ENCODE measurements around the gene KCNE3. TPM values are rescaled to one million over a fixed set of nuclear protein-coding genes. Genes with fewer than 3 reads are reported as not detected.

KCNE3 gene
- total and polyA plus RNA-seq, 9 of the 15 experiments (the other 6 are each of a cell fraction or from before 2014, with no cell fraction given): 1.6 to 8.7 (median 6.2) TPM

DNA sequence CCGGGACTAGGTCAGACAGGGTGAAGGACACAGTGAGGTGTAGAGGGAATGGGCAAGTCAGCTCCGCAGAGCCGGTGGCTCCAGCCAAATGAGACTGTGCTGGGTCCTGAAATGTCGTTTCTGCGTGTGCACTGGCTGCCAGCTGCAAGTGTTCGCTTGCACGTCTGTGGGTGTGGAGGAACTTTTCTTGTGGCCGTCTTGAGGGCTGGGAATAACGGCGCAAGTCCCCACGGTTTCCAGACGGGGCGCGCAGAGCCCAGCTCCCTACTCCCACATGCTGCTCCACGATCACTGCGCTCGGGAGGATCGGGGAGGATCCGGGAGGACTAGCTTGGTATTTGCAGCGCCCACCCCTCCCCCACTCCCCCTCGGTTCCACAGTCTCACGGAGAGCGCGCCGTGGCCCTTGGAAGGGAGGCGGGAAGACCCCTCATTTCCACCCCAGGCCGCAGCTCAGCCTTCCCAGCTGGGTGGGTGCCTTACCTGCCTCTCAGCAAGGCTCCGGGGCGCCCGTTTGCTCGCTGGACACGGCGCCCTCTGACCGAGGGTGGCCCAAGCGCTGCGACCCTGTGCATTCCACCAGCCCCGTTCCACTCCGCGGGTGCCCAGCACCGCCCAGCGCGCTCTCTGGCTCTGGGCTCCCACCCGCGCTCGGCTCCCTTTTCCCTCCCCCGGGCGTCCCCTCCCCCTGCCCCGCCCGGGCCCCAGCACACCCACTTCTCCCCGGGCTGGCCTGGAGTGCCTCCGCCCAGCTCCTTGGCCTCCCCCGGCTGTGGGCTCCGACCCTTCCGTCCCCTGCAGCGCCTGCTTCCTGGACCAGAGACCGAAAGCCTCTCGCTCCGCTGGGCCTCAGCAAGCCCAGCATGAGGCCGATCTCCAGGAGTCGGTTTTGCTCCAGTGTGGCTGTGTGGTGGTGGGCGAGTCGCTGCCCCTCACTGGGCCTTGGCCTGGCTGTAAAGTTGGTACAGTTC lies at the start of gene KCNE3 (continued):
- TF ChIP-seq, protein P1, sequence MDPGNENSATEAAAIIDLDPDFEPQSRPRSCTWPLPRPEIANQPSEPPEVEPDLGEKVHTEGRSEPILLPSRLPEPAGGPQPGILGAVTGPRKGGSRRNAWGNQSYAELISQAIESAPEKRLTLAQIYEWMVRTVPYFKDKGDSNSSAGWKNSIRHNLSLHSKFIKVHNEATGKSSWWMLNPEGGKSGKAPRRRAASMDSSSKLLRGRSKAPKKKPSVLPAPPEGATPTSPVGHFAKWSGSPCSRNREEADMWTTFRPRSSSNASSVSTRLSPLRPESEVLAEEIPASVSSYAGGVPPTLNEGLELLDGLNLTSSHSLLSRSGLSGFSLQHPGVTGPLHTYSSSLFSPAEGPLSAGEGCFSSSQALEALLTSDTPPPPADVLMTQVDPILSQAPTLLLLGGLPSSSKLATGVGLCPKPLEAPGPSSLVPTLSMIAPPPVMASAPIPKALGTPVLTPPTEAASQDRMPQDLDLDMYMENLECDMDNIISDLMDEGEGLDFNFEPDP (CRISPR knock-in tag; IDR thresholded peaks at IDR 0.05): no peak
- TF ChIP-seq, protein P2, sequence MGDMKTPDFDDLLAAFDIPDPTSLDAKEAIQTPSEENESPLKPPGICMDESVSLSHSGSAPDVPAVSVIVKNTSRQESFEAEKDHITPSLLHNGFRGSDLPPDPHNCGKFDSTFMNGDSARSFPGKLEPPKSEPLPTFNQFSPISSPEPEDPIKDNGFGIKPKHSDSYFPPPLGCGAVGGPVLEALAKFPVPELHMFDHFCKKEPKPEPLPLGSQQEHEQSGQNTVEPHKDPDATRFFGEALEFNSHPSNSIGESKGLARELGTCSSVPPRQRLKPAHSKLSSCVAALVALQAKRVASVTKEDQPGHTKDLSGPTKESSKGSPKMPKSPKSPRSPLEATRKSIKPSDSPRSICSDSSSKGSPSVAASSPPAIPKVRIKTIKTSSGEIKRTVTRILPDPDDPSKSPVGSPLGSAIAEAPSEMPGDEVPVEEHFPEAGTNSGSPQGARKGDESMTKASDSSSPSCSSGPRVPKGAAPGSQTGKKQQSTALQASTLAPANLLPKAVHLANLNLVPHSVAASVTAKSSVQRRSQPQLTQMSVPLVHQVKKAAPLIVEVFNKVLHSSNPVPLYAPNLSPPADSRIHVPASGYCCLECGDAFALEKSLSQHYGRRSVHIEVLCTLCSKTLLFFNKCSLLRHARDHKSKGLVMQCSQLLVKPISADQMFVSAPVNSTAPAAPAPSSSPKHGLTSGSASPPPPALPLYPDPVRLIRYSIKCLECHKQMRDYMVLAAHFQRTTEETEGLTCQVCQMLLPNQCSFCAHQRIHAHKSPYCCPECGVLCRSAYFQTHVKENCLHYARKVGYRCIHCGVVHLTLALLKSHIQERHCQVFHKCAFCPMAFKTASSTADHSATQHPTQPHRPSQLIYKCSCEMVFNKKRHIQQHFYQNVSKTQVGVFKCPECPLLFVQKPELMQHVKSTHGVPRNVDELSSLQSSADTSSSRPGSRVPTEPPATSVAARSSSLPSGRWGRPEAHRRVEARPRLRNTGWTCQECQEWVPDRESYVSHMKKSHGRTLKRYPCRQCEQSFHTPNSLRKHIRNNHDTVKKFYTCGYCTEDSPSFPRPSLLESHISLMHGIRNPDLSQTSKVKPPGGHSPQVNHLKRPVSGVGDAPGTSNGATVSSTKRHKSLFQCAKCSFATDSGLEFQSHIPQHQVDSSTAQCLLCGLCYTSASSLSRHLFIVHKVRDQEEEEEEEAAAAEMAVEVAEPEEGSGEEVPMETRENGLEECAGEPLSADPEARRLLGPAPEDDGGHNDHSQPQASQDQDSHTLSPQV (IDR thresholded peaks at IDR 0.05): peak; percentile 72
- TF ChIP-seq HCFC1 (IDR thresholded peaks at IDR 0.05; ENCODE audit: low read depth, low read length) (no peak), PHF21A (IDR thresholded peaks at IDR 0.05; ENCODE audit: borderline replicate concordance, low read depth) (no peak), MCM5 (IDR thresholded peaks at IDR 0.05; ENCODE audit: low read depth) (no peak), ZBED1 (IDR thresholded peaks at IDR 0.05) (no peak), CCAR2 (IDR thresholded peaks at IDR 0.05; ENCODE audit: low read depth, low read length) (no peak), ZNF644 (tag; IDR thresholded peaks at IDR 0.05; ENCODE audit: low read depth) (0 out of 2 replicates have a peak, but pooled peaks have one; percentile 30), XRCC3 (IDR thresholded peaks at IDR 0.05) (no peak), ZNF324 (CRISPR knock-in tag; IDR thresholded peaks at IDR 0.05) (no peak), SMARCA4 (IDR thresholded peaks at IDR 0.05) (no peak)
- TF ChIP-seq, protein P3, sequence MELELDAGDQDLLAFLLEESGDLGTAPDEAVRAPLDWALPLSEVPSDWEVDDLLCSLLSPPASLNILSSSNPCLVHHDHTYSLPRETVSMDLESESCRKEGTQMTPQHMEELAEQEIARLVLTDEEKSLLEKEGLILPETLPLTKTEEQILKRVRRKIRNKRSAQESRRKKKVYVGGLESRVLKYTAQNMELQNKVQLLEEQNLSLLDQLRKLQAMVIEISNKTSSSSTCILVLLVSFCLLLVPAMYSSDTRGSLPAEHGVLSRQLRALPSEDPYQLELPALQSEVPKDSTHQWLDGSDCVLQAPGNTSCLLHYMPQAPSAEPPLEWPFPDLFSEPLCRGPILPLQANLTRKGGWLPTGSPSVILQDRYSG (tag; conservative IDR thresholded peaks at IDR 0.05; ENCODE audit: low read depth): no peak
- TF ChIP-seq, protein P4, sequence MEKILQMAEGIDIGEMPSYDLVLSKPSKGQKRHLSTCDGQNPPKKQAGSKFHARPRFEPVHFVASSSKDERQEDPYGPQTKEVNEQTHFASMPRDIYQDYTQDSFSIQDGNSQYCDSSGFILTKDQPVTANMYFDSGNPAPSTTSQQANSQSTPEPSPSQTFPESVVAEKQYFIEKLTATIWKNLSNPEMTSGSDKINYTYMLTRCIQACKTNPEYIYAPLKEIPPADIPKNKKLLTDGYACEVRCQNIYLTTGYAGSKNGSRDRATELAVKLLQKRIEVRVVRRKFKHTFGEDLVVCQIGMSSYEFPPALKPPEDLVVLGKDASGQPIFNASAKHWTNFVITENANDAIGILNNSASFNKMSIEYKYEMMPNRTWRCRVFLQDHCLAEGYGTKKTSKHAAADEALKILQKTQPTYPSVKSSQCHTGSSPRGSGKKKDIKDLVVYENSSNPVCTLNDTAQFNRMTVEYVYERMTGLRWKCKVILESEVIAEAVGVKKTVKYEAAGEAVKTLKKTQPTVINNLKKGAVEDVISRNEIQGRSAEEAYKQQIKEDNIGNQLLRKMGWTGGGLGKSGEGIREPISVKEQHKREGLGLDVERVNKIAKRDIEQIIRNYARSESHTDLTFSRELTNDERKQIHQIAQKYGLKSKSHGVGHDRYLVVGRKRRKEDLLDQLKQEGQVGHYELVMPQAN (IDR thresholded peaks at IDR 0.05; ENCODE audit: borderline replicate concordance): no peak
- TF ChIP-seq, protein P5, sequence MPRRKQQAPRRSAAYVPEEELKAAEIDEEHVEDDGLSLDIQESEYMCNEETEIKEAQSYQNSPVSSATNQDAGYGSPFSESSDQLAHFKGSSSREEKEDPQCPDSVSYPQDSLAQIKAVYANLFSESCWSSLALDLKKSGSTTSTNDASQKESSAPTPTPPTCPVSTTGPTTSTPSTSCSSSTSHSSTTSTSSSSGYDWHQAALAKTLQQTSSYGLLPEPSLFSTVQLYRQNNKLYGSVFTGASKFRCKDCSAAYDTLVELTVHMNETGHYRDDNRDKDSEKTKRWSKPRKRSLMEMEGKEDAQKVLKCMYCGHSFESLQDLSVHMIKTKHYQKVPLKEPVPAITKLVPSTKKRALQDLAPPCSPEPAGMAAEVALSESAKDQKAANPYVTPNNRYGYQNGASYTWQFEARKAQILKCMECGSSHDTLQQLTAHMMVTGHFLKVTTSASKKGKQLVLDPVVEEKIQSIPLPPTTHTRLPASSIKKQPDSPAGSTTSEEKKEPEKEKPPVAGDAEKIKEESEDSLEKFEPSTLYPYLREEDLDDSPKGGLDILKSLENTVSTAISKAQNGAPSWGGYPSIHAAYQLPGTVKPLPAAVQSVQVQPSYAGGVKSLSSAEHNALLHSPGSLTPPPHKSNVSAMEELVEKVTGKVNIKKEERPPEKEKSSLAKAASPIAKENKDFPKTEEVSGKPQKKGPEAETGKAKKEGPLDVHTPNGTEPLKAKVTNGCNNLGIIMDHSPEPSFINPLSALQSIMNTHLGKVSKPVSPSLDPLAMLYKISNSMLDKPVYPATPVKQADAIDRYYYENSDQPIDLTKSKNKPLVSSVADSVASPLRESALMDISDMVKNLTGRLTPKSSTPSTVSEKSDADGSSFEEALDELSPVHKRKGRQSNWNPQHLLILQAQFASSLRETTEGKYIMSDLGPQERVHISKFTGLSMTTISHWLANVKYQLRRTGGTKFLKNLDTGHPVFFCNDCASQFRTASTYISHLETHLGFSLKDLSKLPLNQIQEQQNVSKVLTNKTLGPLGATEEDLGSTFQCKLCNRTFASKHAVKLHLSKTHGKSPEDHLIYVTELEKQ (CRISPR knock-in tag; IDR thresholded peaks at IDR 0.05): no peak
